ENCODE results near the gene AQP12A.
"Not testable (repeated sequence)": the region's sequence is repeated elsewhere in the genome, so short reads cannot be mapped to it uniquely, and the experiment has no call there.

Gene AQP12A

DNA sequence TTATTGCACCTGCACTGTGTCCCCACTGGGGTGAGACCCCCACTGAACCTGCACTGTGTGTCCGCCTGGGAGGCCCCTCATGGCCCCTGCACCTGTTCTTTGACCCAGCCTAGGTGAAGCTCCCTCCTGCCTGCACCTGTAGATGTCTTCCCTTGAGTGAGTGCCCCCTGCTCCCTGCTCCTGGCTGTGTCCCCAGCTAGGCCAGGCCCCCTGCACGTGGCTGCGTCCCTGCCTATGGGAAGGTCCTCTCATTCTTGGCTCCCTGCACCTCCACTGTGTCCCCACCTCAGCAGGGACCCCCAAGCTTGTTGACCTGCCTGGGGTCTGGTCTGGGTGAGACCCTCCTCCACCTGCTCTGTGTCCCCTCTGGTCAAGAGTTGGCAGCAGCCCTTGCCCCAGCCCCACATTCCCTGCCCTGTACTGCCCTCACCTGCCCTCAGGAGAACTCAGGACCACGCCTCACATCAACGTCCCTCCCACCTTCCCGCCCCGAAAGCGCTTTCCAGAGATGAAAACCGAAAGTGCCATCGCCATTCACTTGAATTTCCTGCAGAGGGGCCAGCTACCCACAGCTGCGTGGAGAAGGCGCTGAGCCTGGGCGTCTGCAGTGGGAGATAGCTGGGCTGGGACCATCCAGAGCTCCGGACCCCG lies 8.2 kb upstream of the AQP12A start:
- not testable (repeated sequence) for DNase-seq; H3K36me3 ChIP-seq; H3K27me3 ChIP-seq (ENCODE audit: insufficient read depth, low read depth, severe bottlenecking); H3K27ac ChIP-seq; H3K4me3 ChIP-seq (ENCODE audit: low read depth, low read length); H3K9me3 ChIP-seq (ENCODE audit: severe bottlenecking)

DNA sequence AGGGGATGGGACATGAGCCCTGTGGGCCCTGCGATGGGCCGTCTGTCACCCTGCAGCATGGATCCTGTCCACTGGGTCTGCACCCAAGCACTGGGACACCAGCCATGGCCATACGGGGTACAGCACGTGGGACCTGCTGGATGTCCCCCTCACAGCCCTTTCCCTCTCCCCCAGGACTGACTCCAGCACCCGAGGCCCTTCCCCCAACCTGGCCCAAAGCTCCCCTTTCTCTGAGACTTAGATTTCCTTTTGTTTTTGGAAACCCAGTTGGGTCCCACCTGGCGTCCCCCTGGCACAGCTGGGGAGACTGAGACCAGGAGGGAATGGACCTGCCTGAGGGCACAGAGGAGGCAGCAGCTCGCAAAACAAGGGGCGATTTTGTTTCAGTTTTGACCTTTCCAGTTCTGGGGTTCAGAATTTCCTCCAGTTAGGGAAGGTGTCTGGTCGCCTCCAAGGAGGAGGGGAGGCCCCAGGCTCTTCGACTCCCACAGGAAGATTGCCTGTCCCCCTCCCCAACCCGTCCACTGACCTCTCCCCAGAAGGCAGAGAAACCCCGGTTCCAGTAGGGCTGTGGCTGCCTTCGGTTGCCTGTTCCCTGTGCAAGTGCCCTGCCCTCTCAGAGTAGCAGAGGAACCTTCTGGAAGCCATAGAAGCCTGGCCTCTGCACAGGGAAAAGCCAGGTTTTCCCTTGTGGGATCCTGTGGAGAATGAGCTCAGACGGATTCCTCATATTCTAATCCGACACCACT lies 7.5 kb upstream of the AQP12A start:
- H3K9me3 ChIP-seq (ENCODE audit: severe bottlenecking); H3K27me3 ChIP-seq (ENCODE audit: insufficient read depth, low read depth, severe bottlenecking); H3K27ac ChIP-seq; H3K4me3 ChIP-seq (ENCODE audit: low read depth, low read length); DNase-seq; H3K36me3 ChIP-seq: not testable (repeated sequence)

DNA sequence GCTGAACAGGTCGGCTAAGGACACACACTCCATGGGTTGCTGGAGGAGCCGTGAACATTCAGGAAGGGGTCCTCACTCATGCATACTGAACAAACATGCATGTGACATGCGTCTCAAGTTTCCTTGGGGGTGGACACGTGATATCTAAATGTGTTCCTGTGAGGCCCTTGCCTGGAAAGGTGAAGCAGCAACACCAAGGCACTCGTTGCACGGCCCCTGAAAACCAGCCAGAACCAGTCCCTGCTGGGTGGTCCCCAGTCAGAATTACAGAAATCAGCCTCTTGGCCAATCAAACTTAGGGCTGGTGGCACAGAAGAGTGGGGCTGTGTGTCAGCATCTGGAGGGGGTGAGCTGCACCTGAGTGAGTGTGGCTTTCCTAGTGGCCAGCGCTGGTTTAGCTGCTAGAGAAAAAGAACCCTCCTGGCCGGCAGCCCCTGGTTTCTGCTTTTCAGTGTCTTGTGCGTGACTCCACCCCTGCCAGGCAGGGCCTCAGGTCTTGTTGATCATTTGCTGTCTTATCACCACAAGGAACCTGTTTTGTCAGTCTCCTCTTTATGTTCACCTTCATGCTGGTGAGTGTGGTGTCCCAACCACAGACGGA lies 5.8 kb upstream of the AQP12A start:
- TF ChIP-seq, protein P1, sequence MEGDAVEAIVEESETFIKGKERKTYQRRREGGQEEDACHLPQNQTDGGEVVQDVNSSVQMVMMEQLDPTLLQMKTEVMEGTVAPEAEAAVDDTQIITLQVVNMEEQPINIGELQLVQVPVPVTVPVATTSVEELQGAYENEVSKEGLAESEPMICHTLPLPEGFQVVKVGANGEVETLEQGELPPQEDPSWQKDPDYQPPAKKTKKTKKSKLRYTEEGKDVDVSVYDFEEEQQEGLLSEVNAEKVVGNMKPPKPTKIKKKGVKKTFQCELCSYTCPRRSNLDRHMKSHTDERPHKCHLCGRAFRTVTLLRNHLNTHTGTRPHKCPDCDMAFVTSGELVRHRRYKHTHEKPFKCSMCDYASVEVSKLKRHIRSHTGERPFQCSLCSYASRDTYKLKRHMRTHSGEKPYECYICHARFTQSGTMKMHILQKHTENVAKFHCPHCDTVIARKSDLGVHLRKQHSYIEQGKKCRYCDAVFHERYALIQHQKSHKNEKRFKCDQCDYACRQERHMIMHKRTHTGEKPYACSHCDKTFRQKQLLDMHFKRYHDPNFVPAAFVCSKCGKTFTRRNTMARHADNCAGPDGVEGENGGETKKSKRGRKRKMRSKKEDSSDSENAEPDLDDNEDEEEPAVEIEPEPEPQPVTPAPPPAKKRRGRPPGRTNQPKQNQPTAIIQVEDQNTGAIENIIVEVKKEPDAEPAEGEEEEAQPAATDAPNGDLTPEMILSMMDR (IDR thresholded peaks at IDR 0.05; ENCODE audit: low read depth, low read length), result no peak
- Histone ChIP-seq H3K36me3 (no peaks in the 10 kb centered on the region), H3K27me3 (ENCODE audit: insufficient read depth, low read depth, severe bottlenecking) (no peaks in the 10 kb centered on the region), H3K4me3 (ENCODE audit: low read depth, low read length) (no peak overlapping the region), H3K9me3 (ENCODE audit: severe bottlenecking) (no peaks in the 10 kb centered on the region), H3K27ac (no peak overlapping the region)
- DNase-seq, result no peak

DNA sequence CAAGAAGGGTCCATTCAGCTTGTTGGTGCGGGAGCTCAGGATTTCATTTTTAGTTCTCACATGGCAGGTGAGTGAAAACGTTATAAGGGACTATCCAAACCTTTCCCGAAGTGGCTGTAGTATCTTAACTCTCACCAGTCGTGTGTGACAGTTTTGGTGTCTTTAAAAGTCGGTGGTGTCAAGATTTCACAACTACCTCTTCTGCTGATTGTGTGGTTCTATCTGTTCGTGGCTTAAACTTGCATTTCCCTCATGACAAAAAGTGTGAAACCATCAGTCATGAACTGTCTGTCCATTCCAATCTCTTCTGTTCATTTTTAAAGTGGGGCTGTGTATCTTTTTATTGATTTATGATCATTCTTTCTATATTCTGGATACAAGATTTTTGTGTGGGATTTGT lies 5.2 kb upstream of the AQP12A start:
- H3K4me3 ChIP-seq (ENCODE audit: low read depth, low read length), result no peak overlapping the region
- H3K36me3 ChIP-seq, result no peaks in the 10 kb centered on the region
- DNase-seq, result no peak
- no peaks in the 10 kb centered on the region for H3K9me3 ChIP-seq (ENCODE audit: severe bottlenecking)
- H3K27ac ChIP-seq, result no peak overlapping the region
- no peaks in the 10 kb centered on the region for H3K27me3 ChIP-seq (ENCODE audit: insufficient read depth, low read depth, severe bottlenecking)
- TF ChIP-seq, protein P1 (IDR thresholded peaks at IDR 0.05; ENCODE audit: low read depth, low read length), result no peak

DNA sequence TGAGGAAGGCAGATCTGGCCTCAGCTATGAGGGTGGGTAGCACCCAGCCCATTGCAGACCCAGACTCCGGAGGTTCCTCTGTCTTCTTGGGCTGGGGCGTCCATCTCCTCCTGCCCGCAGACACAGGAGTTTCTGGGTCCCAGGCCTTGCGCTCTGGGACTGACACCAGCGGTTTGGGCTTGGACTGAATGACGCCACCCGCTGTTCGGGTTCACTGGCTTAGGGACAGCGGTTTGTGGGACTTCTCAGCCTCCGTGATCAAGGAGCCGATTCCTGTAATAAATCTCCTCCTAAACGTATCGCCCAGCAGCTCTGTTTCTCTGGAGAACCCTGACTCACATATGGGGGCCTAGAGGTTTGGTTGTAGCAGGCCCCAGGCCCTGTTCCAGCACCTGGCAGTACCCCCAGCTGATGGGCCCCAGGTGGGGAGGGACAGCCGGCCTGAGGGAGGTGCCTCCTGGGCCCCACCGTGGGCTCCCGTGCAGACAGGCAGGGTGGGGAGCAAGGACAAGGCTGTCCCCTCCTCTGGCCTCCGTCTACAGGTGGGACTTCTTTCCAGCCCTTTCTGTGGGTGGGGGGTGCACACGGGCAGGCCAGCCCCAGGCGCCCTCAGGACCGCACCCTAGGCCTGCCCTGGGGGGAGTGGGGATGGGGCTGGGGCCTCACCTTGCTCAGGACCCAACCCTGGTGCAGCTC lies 4.5 kb upstream of the AQP12A start:
- H3K27me3 ChIP-seq (ENCODE audit: insufficient read depth, low read depth, severe bottlenecking), result no peaks in the 10 kb centered on the region
- H3K27ac ChIP-seq, result no peak overlapping the region
- TF ChIP-seq, protein P1 (IDR thresholded peaks at IDR 0.05; ENCODE audit: low read depth, low read length), result no peak
- DNase-seq, result no peak
- H3K9me3 ChIP-seq (ENCODE audit: severe bottlenecking), result no peaks in the 10 kb centered on the region
- no peak overlapping the region for H3K4me3 ChIP-seq (ENCODE audit: low read depth, low read length)
- H3K36me3 ChIP-seq, result no peaks in the 10 kb centered on the region

DNA sequence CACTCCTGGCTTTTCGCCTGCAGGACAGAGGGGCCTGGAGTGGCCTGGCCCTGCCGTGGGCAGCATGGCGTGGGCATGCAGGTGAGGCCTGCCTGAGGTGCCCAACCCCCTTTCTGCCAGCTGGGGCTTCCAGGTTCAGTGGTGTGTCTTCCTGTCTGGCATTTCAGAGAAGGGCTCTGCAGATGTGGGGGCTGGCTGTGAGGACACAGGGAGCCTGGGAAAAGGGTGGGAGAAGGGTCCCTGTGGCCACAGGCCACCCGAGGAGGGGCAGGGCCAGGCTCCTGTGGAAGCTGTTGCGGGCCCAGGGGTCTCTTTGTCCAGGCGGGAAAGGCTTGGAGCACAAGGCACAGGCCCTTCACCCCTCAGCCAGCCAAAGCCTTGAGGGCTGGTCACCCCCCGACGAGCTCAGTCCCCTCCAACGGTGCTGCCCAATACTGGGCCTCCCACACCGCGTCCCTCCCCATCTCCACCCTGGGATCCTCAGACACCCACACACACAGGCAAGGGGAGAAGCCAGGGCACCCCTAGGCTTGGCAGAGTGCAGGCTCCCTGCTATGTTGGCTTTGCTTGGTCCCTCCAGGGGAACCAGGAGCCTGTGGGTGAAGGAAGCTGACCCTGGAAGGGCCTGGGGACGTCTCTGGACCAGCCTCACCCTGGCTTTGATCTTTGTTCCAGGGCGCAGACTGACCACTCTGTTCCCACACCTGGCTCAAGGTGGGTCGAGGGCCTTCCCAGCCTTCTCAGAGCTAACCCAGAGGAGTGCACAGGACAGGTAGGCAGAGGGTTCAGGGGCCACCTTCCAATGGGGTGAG lies 3.7 kb upstream of the AQP12A start:
- H3K27me3 ChIP-seq (ENCODE audit: insufficient read depth, low read depth, severe bottlenecking), result no peaks in the 10 kb centered on the region
- H3K4me3 ChIP-seq (ENCODE audit: low read depth, low read length), result no peak overlapping the region
- H3K36me3 ChIP-seq, result no peaks in the 10 kb centered on the region
- no peak for DNase-seq
- H3K9me3 ChIP-seq (ENCODE audit: severe bottlenecking), result no peaks in the 10 kb centered on the region
- TF ChIP-seq, protein P1 (IDR thresholded peaks at IDR 0.05; ENCODE audit: low read depth, low read length), result no peak
- H3K27ac ChIP-seq, result no peak overlapping the region
